HG02840 (cell line): Measurements from ENCODE around the gene PDE4D.

ENCODE experiments used
- ATAC-seq: cut with Tn5 transposase; IDR thresholded peaks from one replicate; pipeline ENCODE4 v1.9.1; 2021; ENCODE audit warnings: mild to moderate bottlenecking, moderate library complexity, moderate number of reproducible peaks; ENCODE audit not compliant: unreplicated experiment, low FRiP score

The PDE4D gene

GRCh38 chr5:59287361-59287760 is 606.2 kb downstream of the PDE4D start:
- ATAC-seq = no peak

- ATAC-seq = no peak
Measured at GRCh38 chr5:59286510-59286909, 607.0 kb downstream of the PDE4D start.

GRCh38 chr5:59285300-59286016 is 608.1 kb downstream of the PDE4D start:
- no peak for ATAC-seq

GRCh38 chr5:59282726-59283125 is 610.8 kb downstream of the PDE4D start:
- no peak for ATAC-seq

- ATAC-seq = no peak
Measured at GRCh38 chr5:59279979-59280378, 613.5 kb downstream of the PDE4D start.

- no peak for ATAC-seq
Measured at GRCh38 chr5:59276917-59277372, 616.6 kb downstream of the PDE4D start.

GRCh38 chr5:59276325-59276675 is 617.2 kb downstream of the PDE4D start:
- no peak for ATAC-seq

GRCh38 chr5:59275510-59276324 is 617.8 kb downstream of the PDE4D start:
- no peak for ATAC-seq

DNA sequence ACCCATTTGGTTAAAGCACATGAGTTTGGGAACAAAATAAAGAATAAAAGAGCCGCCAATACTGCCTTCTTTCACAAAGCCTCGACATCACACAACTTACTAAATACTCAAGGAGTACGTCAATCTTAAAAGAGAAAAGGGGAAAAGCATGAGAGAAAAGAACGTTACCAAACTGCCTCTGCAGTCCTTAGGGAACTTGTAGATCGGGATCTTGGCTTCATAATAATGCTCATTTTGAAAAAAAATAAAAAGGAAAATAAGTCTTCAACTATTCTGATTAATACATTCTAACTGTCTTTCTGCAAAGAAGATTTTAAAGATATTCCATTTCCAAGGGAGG is 618.4 kb downstream of the PDE4D start:
- ATAC-seq = no peak

DNA sequence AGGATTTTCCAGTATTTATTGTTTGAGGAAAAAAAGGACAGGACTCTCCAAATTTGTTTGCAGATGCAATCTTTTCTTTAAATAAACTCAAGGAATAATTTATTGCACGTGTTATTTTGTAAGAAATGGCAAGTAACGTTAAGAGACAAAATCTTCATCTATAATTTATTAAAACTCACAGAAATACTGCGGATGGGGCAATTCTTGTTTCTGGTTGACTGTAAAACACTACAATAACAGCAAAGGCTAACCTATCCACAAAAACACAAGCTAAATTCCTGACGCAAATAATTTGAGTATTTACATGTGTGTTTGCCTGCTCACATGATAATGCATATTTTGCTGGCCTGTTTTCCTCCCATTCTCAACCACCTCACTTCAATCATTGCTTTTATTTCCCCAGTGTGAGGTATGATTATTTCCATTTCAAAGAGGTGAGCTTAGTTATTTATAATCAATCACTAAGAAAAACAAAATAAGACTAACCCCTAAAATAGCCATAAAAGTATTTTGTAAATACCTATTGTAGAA is 619.4 kb downstream of the PDE4D start:
- no peak for ATAC-seq

DNA sequence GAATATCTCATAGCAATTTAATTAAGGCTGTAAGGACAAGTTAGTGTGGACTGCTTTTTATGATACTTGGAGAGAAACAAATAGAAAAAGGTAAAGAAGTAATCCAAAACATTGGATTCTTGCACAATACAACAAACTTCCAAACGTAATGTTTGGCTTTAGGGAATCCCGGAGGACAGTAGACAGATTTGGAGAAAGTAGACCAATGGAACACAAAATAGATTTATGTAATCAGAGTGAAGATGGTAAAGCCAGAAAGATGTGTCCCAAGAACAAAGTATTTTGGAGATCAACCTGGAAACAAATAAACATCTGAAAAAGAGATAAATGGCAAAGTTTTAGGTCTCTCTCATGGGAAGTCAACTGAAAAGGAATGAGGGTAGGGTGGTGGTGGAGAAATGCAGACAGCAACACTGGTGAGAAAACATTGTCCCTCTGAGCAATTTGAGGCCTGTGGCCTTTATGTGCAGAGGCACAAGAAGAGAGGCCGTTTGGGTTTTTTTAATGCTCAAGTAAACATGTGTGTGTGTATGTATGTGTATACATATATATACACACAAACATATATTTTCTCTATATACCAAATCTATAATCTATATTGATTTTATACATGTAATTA is 620.6 kb downstream of the PDE4D start:
- ATAC-seq = no peak

DNA sequence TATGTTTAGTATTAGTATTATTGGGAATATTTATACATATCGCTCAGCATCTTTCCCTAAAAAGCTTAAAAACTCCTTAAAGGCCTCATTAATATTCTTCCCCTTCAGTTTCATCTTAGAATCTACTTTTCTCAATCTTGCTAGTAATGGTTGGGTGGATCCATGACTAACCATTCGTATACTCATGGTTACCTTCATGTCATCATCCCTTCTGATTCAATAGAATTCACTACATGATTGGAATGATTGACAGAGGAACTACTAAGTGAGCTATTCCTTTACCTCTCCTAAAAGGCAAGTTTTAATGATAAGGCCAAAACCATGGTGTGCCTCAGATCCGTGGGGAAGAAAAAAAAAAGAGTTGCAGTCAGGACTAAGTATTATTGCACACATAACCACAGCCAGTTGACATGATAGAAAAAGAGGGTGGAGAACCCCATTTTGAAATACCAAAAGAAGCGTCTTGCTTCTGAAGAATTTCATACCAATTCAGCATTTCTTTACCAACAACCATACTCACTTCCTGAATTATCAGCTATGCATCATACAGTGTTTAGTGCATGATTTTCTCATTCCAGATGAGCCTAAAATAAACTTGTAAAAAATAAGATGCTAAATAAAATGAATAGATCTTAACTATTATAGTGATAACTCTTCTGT is 624.6 kb downstream of the PDE4D start:
- no peak for ATAC-seq

DNA sequence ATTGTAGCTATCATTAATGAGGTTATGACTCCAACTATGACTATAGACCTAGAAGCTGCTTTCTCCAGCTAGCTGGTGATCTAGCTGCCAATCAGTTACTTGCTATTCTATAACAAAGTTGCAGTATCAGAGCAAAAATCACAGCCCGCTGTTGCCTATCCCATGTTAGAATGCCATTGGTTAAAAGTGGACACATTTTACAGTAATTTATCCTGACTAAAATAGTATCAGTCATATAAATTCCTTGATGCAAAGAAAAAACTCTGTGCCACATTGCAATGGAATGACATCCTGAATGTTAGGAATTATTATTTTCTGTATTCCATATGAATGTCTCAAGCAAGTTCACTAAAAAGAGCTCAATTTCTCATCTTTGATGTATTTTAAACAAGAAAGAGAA is 626.5 kb downstream of the PDE4D start:
- ATAC-seq = no peak

GRCh38 chr5:59266410-59266809 is 627.1 kb downstream of the PDE4D start:
- no peak for ATAC-seq

- no peak for ATAC-seq
Measured at GRCh38 chr5:59264639-59265245, 628.8 kb downstream of the PDE4D start.

GRCh38 chr5:59264013-59264412 is 629.5 kb downstream of the PDE4D start:
- ATAC-seq = no peak

GRCh38 chr5:59261969-59262368 is 631.6 kb downstream of the PDE4D start:
- no peak for ATAC-seq

- ATAC-seq = no peak
Measured at GRCh38 chr5:59260973-59261372, 632.6 kb downstream of the PDE4D start.

DNA sequence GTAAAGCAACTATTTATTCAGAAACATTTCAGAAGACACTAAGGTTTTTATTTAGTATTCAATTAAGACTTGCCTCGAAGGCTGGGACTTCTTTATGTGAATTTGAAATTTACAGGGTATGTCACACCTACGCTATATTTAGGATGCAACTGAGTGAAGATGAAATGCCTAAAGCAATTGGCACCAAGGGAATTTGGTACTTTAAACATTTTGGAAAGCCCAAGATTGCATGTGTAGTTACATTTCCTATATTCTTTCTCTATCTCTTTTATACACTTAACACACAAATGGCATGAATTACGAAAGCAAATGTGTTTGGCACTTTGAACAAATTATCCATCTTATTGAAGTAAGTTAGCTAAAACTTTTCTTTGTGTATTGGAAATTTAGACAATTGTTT is 633.3 kb downstream of the PDE4D start:
- no peak for ATAC-seq

- ATAC-seq = no peak
Measured at GRCh38 chr5:59259237-59259636, 634.3 kb downstream of the PDE4D start.
